Endothelial cell of umbilical vein (primary cell): Measurements from ENCODE around the gene MACROH2A1. TPM values are rescaled to one million over a fixed set of nuclear protein-coding genes. Genes with fewer than 3 reads are reported as not detected.

Source experiments
- BruUV-seq: library from RNA; stranded (reverse); fragments of 400-500 nt; replicated peaks from 2 replicates; lab custom pipeline; 2021; lab: Mats Ljungman, UMichigan
- CTCF ChIA-PET: fragments of 300-600, 350-600 bp; sonication (Branson Sonifier 250); formaldehyde crosslinking; loops from one replicate; lab custom pipeline; 2021; ENCODE audit warnings: antibody characterized with exemption, inconsistent platforms; lab: Charles Lee
- POLR2A ChIA-PET: fragments of 300-600, 350-600 bp; sonication (Branson Sonifier 250); formaldehyde crosslinking; loops from one replicate; lab custom pipeline; 2021; ENCODE audit warnings: antibody characterized with exemption, inconsistent platforms; lab: Charles Lee
- DNase-seq: peaks from one replicate; pipeline ENCODE4 v3.0.0-alpha.2; 2011; ENCODE audit warnings: low read depth, low spot score
- FAIRE-seq: peaks from 2 replicates; lab custom pipeline; 2011; peaks lifted over from hg19 to GRCh38; lab: Jason Lieb, UNC
- H2AFZ ChIP-seq: 2 replicates; pipeline ENCODE4 v1.6.0; 2012; ENCODE audit warnings: low read depth, low read length, control low read depth, inconsistent platforms
- H3K27ac ChIP-seq: 2 replicates; pipeline ENCODE4 v1.5.1; 2011; ENCODE audit warnings: low read depth, mild to moderate bottlenecking, control low read depth, low read length, moderate library complexity; ENCODE audit not compliant: insufficient read depth
- H3K27me3 ChIP-seq, 2 experiments: 2 replicates each; pipeline versions ENCODE4 v1.6.0 to v1.6.1; 2011; ENCODE audit warnings: low read length in 2 of 2, mixed read lengths in 1 of 2; ENCODE audit not compliant: control insufficient read depth in 2 of 2, insufficient read depth in 2 of 2
- H3K36me3 ChIP-seq, 2 experiments: 2 replicates in 1 of 2; 3 replicates in 1 of 2; pipeline ENCODE4 v1.5.1; 2011; ENCODE audit warnings: low read length in 2 of 2, mild to moderate bottlenecking in 1 of 2, moderate library complexity in 1 of 2; ENCODE audit not compliant: control insufficient read depth in 2 of 2, insufficient read depth in 2 of 2; ENCODE audit errors: extremely low read depth in 1 of 2
- H3K4me1 ChIP-seq: 3 replicates; pipeline ENCODE4 v1.5.1; 2011; ENCODE audit warnings: mild to moderate bottlenecking, low read length; ENCODE audit not compliant: control insufficient read depth, insufficient read depth; ENCODE audit errors: extremely low read depth
- H3K4me2 ChIP-seq: 2 replicates; pipeline ENCODE4 v1.6.1; 2011; ENCODE audit warnings: low read length, control low read depth, mixed read lengths; ENCODE audit not compliant: insufficient read depth
- H3K4me3 ChIP-seq, 3 experiments: fragments of 200-600 bp in 1 of 3; sonication (generic), shearing (Covaris generic) in 1 of 3; replicated peaks in 1 of 3; 2 replicates each; pipeline ENCODE4 v1.5.1; 2011 to 2016; ENCODE audit warnings: control low read depth in 3 of 3, low read length in 3 of 3, mild to moderate bottlenecking in 2 of 3, inconsistent platforms in 1 of 3, low read depth in 1 of 3, moderate library complexity in 1 of 3; ENCODE audit not compliant: insufficient read depth in 1 of 3
- H3K79me2 ChIP-seq: 2 replicates; pipeline ENCODE4 v1.6.0; 2012; ENCODE audit warnings: low read length, inconsistent platforms; ENCODE audit not compliant: control insufficient read depth, insufficient read depth
- H3K9ac ChIP-seq: replicated peaks from 2 replicates; pipeline ENCODE3; 2011; ENCODE audit warnings: low read length, control low read depth; ENCODE audit not compliant: insufficient read depth; ENCODE audit errors: extremely low read depth
- H3K9me1 ChIP-seq: replicated peaks from 3 replicates; pipeline ENCODE4 v1.6.0; 2011; ENCODE audit warnings: mild to moderate bottlenecking, low read length; ENCODE audit not compliant: control insufficient read depth, insufficient read depth; ENCODE audit errors: extremely low read depth
- H3K9me3 ChIP-seq: replicated peaks from 2 replicates; pipeline ENCODE4 v1.5.1; 2012; ENCODE audit warnings: low read length, inconsistent platforms; ENCODE audit not compliant: control insufficient read depth, insufficient read depth
- H4K20me1 ChIP-seq: replicated peaks from 2 replicates; pipeline ENCODE3; 2011; ENCODE audit warnings: mild to moderate bottlenecking, low read length; ENCODE audit not compliant: control insufficient read depth, insufficient read depth; ENCODE audit errors: extremely low read depth
- CTCF ChIP-seq, 2 donors: IDR thresholded peaks; 1 replicate in 1 of 2; 2 replicates in 1 of 2; pipeline ENCODE4 v1.5.1; 2011; ENCODE audit warnings: low read length in 2 of 2, mild to moderate bottlenecking in 2 of 2, moderate library complexity in 2 of 2, control low read depth in 1 of 2, inconsistent platforms in 1 of 2, low read depth in 1 of 2; ENCODE audit not compliant: insufficient read depth in 1 of 2; ENCODE audit errors: extremely low read depth in 1 of 2
- EZH2 ChIP-seq: IDR thresholded peaks from 2 replicates; pipeline ENCODE4 v1.6.1; 2012; ENCODE audit warnings: borderline replicate concordance, low read depth, mild to moderate bottlenecking, moderate library complexity, low read length, inconsistent platforms; ENCODE audit not compliant: severe bottlenecking
- FOS ChIP-seq: IDR thresholded peaks from 2 replicates; pipeline ENCODE4 v1.6.1; 2011; ENCODE audit warnings: mild to moderate bottlenecking, low read length, moderate library complexity, borderline replicate concordance; ENCODE audit not compliant: insufficient read depth
- GATA2 ChIP-seq: IDR thresholded peaks from 2 replicates; pipeline ENCODE4 v1.7.0; 2011; ENCODE audit warnings: low read depth, mild to moderate bottlenecking, moderate library complexity, mixed read lengths, low read length; ENCODE audit not compliant: insufficient read length, insufficient read depth
- JUN ChIP-seq: IDR thresholded peaks from 2 replicates; pipeline ENCODE4 v1.6.1; 2011; ENCODE audit warnings: borderline replicate concordance, low read depth; ENCODE audit not compliant: insufficient read length, insufficient read depth
- MAX ChIP-seq: IDR thresholded peaks from 2 replicates; pipeline ENCODE4 v1.6.1; 2011; ENCODE audit not compliant: insufficient read depth, insufficient read length
- MYC ChIP-seq: IDR thresholded peaks from one replicate; pipeline ENCODE4 v1.6.1; 2011; ENCODE audit warnings: mild to moderate bottlenecking, low read depth, low read length
- POLR2A ChIP-seq: IDR thresholded peaks from 2 replicates; pipeline ENCODE4 v1.6.1; 2012; ENCODE audit warnings: low read depth, mild to moderate bottlenecking, control low read depth, low read length
- POLR2AphosphoS5 ChIP-seq: IDR thresholded peaks from 2 replicates; pipeline ENCODE4 v1.6.1; 2012; ENCODE audit warnings: low read depth, mild to moderate bottlenecking, control low read depth, low read length, moderate library complexity; ENCODE audit not compliant: insufficient read depth
- dilution Hi-C: fragments of 300-500 bp; cut with MboI; formaldehyde crosslinking; loops from one replicate; pipeline ENCODE4 v1.15.0; 2019; ENCODE audit warnings: low sequenced_read_pairs; ENCODE audit not compliant: extremely low pct_ligation_motif_present
- intact Hi-C: fragments of 100-400 bp; cut with micrococcal nuclease; formaldehyde crosslinking; loops from one replicate; pipeline ENCODE4 v1.10.0; 2022
- polyA plus RNA-seq, 4 experiments: library from polyadenylated mRNA; depleted of rRNA in 3 of 4; stranded (reverse) in 3 of 4; unstranded in 1 of 4; fragments of >200 nt; gene quantifications; 2 replicates each; pipeline versions ENCODE4 v1.2.1 to v1.2.3, GENCODE V29; 2011 to 2012; ENCODE audit warnings: missing spikeins in 1 of 4
- total RNA-seq: library from RNA; stranded (reverse); gene quantifications from 2 replicates; pipeline ENCODE4 v1.2.3, GENCODE V29; 2021

The MACROH2A1 gene
- total and polyA plus RNA-seq, 2 donors (not counting 3 experiments of a cell fraction or from before 2014, with no cell fraction given): 89.3 to 147 TPM

GRCh38 chr5:135371622-135372232, 27.3 kb downstream of the MACROH2A1 start:
- Histone ChIP-seq H3K4me2 (no peak overlapping the region), H3K36me3 (peaks cover 20 to 21% of the 10 kb centered on the region in 2 experiments)

More at GRCh38 chr5:135371622-135372232, 27.3 kb downstream of the MACROH2A1 start:
- H3K79me2 ChIP-seq: peaks cover 14% of the 10 kb centered on the region
- H3K27me3 ChIP-seq: no peaks in the 10 kb centered on the region
- H3K9me1 ChIP-seq: no peaks in the 10 kb centered on the region
- no peaks in the 10 kb centered on the region for H3K9me3 ChIP-seq
- no TSS peak for BruUV-seq
- no peak overlapping the region for H2AFZ ChIP-seq
- H3K4me3 ChIP-seq: no peak overlapping the region
- H3K4me1 ChIP-seq: peaks cover 1% of the 10 kb centered on the region
- H3K27ac ChIP-seq: no peak overlapping the region
- dilution Hi-C loops (no loop called here), intact Hi-C loops (no loop called here)
- TF ChIP-seq MYC (no peak), EZH2 (no peak), GATA2 (no peak), POLR2A (no peak), FOS (no peak), JUN (no peak), MAX (no peak), CTCF (IDR thresholded peaks at IDR 0.05; ENCODE audit: extremely low read depth in 1 of 2, insufficient read depth in 1 of 2, low read depth in 1 of 2, low read length in 2 of 2) (no peak), POLR2AphosphoS5 (no peak)
- peaks cover 3% of the 10 kb centered on the region for H4K20me1 ChIP-seq
- no peak overlapping the region for H3K9ac ChIP-seq
- FAIRE-seq (no peak), DNase-seq (no peak)
- ChIA-PET POLR2A (no interaction called here), CTCF (interaction anchor here (1.2 kb wide), 1 partner anchor 194 kb away, joined by 3 read pairs; no protein-coding TSS in a partner anchor)
